Right forelimb (tissue), 1 donor: ENCODE results near the gene ZNF431.
"Not testable (repeated sequence)": the region's sequence is repeated elsewhere in the genome, so short reads cannot be mapped to it uniquely, and the experiment has no call there.

Experiments
- DNase-seq: peaks from one replicate; pipeline ENCODE4 v3.0.0-alpha.2; 2018

The ZNF431 gene

GRCh38 chr19:21141787-21142464, at the start of gene ZNF431:
ZNF431 (plus strand) TSS chr19:21142040; CDS start chr19:21142184, 144 bp downstream.
- DNase-seq: peak; percentile 94

GRCh38 chr19:21092109-21092508, 49.7 kb upstream of the ZNF431 start:
- no peak for DNase-seq

GRCh38 chr19:21094347-21095025, 47.4 kb upstream of the ZNF431 start:
- no peak for DNase-seq

GRCh38 chr19:21098291-21098690, 43.5 kb upstream of the ZNF431 start:
- DNase-seq: no peak

- no peak for DNase-seq
Measured at GRCh38 chr19:21101521-21102242, 40.2 kb upstream of the ZNF431 start.

- no peak for DNase-seq
Measured at GRCh38 chr19:21109116-21109515, 32.7 kb upstream of the ZNF431 start.

- no peak for DNase-seq
Measured at GRCh38 chr19:21110183-21110582, 31.7 kb upstream of the ZNF431 start.

GRCh38 chr19:21115430-21115829, 26.4 kb upstream of the ZNF431 start:
- DNase-seq: no peak

GRCh38 chr19:21117041-21117907, 24.6 kb upstream of the ZNF431 start:
- no peak for DNase-seq

- no peak for DNase-seq
Measured at GRCh38 chr19:21126078-21126477, 15.8 kb upstream of the ZNF431 start.

- no peak for DNase-seq
Measured at GRCh38 chr19:21127001-21127400, 14.8 kb upstream of the ZNF431 start.

- DNase-seq: no peak
Measured at GRCh38 chr19:21127898-21128297, 13.9 kb upstream of the ZNF431 start.

GRCh38 chr19:21128901-21129698, 12.7 kb upstream of the ZNF431 start:
- DNase-seq: no peak

- no peak for DNase-seq
Measured at GRCh38 chr19:21130097-21130775, 11.6 kb upstream of the ZNF431 start.

- no peak for DNase-seq
Measured at GRCh38 chr19:21133633-21134032, 8.2 kb upstream of the ZNF431 start.

GRCh38 chr19:21134934-21135366, 6.9 kb upstream of the ZNF431 start:
- no peak for DNase-seq

GRCh38 chr19:21135433-21135832, 6.4 kb upstream of the ZNF431 start:
- no peak for DNase-seq

GRCh38 chr19:21138130-21138529, 3.7 kb upstream of the ZNF431 start:
- no peak for DNase-seq

GRCh38 chr19:21141006-21141405, 834 bp upstream of the ZNF431 start:
- DNase-seq: not testable (repeated sequence)

- no peak for DNase-seq
Measured at GRCh38 chr19:21143428-21143827, 1.6 kb downstream of the ZNF431 start.

- DNase-seq: no peak
Measured at GRCh38 chr19:21143854-21144253, 2.0 kb downstream of the ZNF431 start.
